K562 (cell line): ENCODE results near the gene PIAS3. TPM values are rescaled to one million over a fixed set of nuclear protein-coding genes. Genes with fewer than 3 reads are reported as not detected.

Experiments used
- CBX2 ChIP-seq: fragments of 200-600 bp; sonication (generic); IDR thresholded peaks from one replicate; pipeline ENCODE4 v1.6.1; 2012; ENCODE audit warnings: mild to moderate bottlenecking, low read length, inconsistent platforms; ENCODE audit not compliant: insufficient read depth, poor library complexity, severe bottlenecking
- CCAR2 ChIP-seq: fragments of 200-400 bp; formaldehyde crosslinking; IDR thresholded peaks from 2 replicates; pipeline ENCODE4 v1.6.1; 2017; ENCODE audit warnings: mild to moderate bottlenecking, low read depth, low read length
- MAZ ChIP-seq, 2 experiments: fragments of 450-650 bp in 1 of 2; sonication (generic) in 1 of 2; formaldehyde crosslinking; IDR thresholded peaks in 1 of 2; conservative IDR thresholded peaks in 1 of 2; 2 replicates each; pipeline versions ENCODE4 v1.4.0 to v1.5.0; 2020; ENCODE audit warnings: mild to moderate bottlenecking in 1 of 2, missing genetic modification reagents in 1 of 2
- XRCC5 ChIP-seq: fragments of 200-400 bp; formaldehyde crosslinking; IDR thresholded peaks from 2 replicates; pipeline ENCODE4 v1.6.1; 2017; ENCODE audit warnings: low read depth, mild to moderate bottlenecking, low read length
- ZBED1 ChIP-seq: IDR thresholded peaks from 2 replicates; pipeline ENCODE4 v1.6.1; 2014
- ZMIZ1 ChIP-seq, 2 experiments: fragments of 150-350 bp in 1 of 2; IDR thresholded peaks; 2 replicates each; pipeline ENCODE4 v1.6.1; 2012 to 2016; ENCODE audit warnings: low read depth in 2 of 2, low read length in 2 of 2, mild to moderate bottlenecking in 1 of 2, moderate library complexity in 1 of 2
- polyA plus RNA-seq, 8 experiments: library from polyadenylated mRNA; depleted of rRNA in 4 of 8; stranded (reverse) in 5 of 8; unstranded in 3 of 8; fragments of >200 nt; fragmentation: Nextera tagmentation in 2 of 8; fragmentation: Illumina TruSeq in 1 of 8; extraction: Ambion mirVana in 2 of 8; extraction: Trizol in 1 of 8; gene quantifications; 2 replicates each; pipeline versions ENCODE4 v1.2.1 to v1.2.3, GENCODE V29; 2011 to 2014; ENCODE audit warnings: inconsistent platforms in 1 of 8, missing spikeins in 1 of 8
- total RNA-seq, 7 experiments: library from RNA; depleted of rRNA in 6 of 7; stranded (reverse); fragments of >200 nt in 6 of 7; fragmentation: Illumina TruSeq in 2 of 7; extraction: Trizol in 2 of 7; gene quantifications; 2 replicates each; pipeline versions ENCODE4 v1.2.1 to v1.2.3, GENCODE V29; 2011 to 2021; ENCODE audit warnings: low replicate concordance in 1 of 7
- TF ChIP-seq, protein P1 (sequence below): fragments of 450-650 bp; IDR thresholded peaks from 2 replicates; pipeline ENCODE4 v1.6.1; 2017; ENCODE audit warnings: antibody characterized with exemption, mild to moderate bottlenecking
- TF ChIP-seq, protein P2 (sequence below), 2 experiments: fragments of 450-650 bp in 1 of 2; sonication (generic) in 1 of 2; formaldehyde crosslinking in 1 of 2; IDR thresholded peaks; 2 replicates each; pipeline versions ENCODE4 v1.7.1 to v1.9.0; 2016 to 2022; ENCODE audit warnings: inconsistent platforms in 1 of 2, mild to moderate bottlenecking in 1 of 2, missing genetic modification reagents in 1 of 2

PIAS3 gene
- total and polyA plus RNA-seq, 9 of the 15 experiments (the other 6 are each of a cell fraction or from before 2014, with no cell fraction given): 1.1 to 25.6 (median 7.9) TPM

- TF ChIP-seq CCAR2 (no peak), MAZ (CRISPR knock-in tag; conservative IDR thresholded peaks at IDR 0.05 in 1 of 2, IDR thresholded peaks at IDR 0.05 in 1 of 2) (peak; percentile 55 to 70; a peak in 3 of 4 replicates), CBX2 (no peak), ZBED1 (no peak), ZMIZ1 (IDR thresholded peaks at IDR 0.05; ENCODE audit: low read depth in 2 of 2, low read length in 2 of 2) (no peak), XRCC5 (peak; percentile 61)
- TF ChIP-seq, protein P1, sequence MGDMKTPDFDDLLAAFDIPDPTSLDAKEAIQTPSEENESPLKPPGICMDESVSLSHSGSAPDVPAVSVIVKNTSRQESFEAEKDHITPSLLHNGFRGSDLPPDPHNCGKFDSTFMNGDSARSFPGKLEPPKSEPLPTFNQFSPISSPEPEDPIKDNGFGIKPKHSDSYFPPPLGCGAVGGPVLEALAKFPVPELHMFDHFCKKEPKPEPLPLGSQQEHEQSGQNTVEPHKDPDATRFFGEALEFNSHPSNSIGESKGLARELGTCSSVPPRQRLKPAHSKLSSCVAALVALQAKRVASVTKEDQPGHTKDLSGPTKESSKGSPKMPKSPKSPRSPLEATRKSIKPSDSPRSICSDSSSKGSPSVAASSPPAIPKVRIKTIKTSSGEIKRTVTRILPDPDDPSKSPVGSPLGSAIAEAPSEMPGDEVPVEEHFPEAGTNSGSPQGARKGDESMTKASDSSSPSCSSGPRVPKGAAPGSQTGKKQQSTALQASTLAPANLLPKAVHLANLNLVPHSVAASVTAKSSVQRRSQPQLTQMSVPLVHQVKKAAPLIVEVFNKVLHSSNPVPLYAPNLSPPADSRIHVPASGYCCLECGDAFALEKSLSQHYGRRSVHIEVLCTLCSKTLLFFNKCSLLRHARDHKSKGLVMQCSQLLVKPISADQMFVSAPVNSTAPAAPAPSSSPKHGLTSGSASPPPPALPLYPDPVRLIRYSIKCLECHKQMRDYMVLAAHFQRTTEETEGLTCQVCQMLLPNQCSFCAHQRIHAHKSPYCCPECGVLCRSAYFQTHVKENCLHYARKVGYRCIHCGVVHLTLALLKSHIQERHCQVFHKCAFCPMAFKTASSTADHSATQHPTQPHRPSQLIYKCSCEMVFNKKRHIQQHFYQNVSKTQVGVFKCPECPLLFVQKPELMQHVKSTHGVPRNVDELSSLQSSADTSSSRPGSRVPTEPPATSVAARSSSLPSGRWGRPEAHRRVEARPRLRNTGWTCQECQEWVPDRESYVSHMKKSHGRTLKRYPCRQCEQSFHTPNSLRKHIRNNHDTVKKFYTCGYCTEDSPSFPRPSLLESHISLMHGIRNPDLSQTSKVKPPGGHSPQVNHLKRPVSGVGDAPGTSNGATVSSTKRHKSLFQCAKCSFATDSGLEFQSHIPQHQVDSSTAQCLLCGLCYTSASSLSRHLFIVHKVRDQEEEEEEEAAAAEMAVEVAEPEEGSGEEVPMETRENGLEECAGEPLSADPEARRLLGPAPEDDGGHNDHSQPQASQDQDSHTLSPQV: peak; percentile 61; the same call in 1 of the 2 replicates
- TF ChIP-seq, protein P2, sequence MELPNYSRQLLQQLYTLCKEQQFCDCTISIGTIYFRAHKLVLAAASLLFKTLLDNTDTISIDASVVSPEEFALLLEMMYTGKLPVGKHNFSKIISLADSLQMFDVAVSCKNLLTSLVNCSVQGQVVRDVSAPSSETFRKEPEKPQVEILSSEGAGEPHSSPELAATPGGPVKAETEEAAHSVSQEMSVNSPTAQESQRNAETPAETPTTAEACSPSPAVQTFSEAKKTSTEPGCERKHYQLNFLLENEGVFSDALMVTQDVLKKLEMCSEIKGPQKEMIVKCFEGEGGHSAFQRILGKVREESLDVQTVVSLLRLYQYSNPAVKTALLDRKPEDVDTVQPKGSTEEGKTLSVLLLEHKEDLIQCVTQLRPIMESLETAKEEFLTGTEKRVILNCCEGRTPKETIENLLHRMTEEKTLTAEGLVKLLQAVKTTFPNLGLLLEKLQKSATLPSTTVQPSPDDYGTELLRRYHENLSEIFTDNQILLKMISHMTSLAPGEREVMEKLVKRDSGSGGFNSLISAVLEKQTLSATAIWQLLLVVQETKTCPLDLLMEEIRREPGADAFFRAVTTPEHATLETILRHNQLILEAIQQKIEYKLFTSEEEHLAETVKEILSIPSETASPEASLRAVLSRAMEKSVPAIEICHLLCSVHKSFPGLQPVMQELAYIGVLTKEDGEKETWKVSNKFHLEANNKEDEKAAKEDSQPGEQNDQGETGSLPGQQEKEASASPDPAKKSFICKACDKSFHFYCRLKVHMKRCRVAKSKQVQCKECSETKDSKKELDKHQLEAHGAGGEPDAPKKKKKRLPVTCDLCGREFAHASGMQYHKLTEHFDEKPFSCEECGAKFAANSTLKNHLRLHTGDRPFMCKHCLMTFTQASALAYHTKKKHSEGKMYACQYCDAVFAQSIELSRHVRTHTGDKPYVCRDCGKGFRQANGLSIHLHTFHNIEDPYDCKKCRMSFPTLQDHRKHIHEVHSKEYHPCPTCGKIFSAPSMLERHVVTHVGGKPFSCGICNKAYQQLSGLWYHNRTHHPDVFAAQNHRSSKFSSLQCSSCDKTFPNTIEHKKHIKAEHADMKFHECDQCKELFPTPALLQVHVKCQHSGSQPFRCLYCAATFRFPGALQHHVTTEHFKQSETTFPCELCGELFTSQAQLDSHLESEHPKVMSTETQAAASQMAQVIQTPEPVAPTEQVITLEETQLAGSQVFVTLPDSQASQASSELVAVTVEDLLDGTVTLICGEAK (IDR thresholded peaks at IDR 0.05): peak; percentile 48; the same call in 1 of the 2 replicates
- TF ChIP-seq, protein P2 (CRISPR knock-in tag; IDR thresholded peaks at IDR 0.05): no peak
Measured at GRCh38 chr1:145845514-145846161, 13.2 kb downstream of the PIAS3 start, which contains the start of gene NUDT17 (continued).
